ENCODE results near the gene RSPRY1.

- TF ChIP-seq FOXM1 (IDR thresholded peaks at IDR 0.05; ENCODE audit: borderline replicate concordance) (no peak), LEF1 (IDR thresholded peaks at IDR 0.05; ENCODE audit: borderline replicate concordance) (no peak), SUZ12 (IDR thresholded peaks at IDR 0.05) (no peak), ELF4 (IDR thresholded peaks at IDR 0.05) (no peak), NFRKB (IDR thresholded peaks at IDR 0.05) (no peak), SP1 (IDR thresholded peaks at IDR 0.05) (no peak), PKNOX1 (IDR thresholded peaks at IDR 0.05) (no peak), HDGF (IDR thresholded peaks at IDR 0.05; ENCODE audit: borderline replicate concordance) (no peak), ARNT (IDR thresholded peaks at IDR 0.05) (no peak), FOXK2 (IDR thresholded peaks at IDR 0.05) (no peak), BHLHE40 (IDR thresholded peaks at IDR 0.05; ENCODE audit: borderline replicate concordance) (no peak), CTBP1 (IDR thresholded peaks at IDR 0.05; ENCODE audit: borderline replicate concordance) (no peak), TARDBP (IDR thresholded peaks at IDR 0.05) (no peak)
These were observed 91.5 kb downstream of the RSPRY1 start for GRCh38 chr16:57277586-57277985.
